ENCODE measurements around the gene AP3B2.

AP3B2 gene

GRCh38 chr15:82697735-82698407 lies 11.8 kb downstream of the AP3B2 start:
- DNase-seq = no peak

GRCh38 chr15:82692171-82692570 lies 17.5 kb downstream of the AP3B2 start:
- DNase-seq = no peak

GRCh38 chr15:82689147-82689546 lies 20.5 kb downstream of the AP3B2 start:
- no peak for DNase-seq

GRCh38 chr15:82688691-82689090 lies 21.0 kb downstream of the AP3B2 start:
- DNase-seq = no peak

GRCh38 chr15:82681371-82681770 lies 28.3 kb downstream of the AP3B2 start:
- no peak for DNase-seq

- DNase-seq = peak; percentile 1
Measured at GRCh38 chr15:82680200-82681102, 29.2 kb downstream of the AP3B2 start.

- no peak for DNase-seq
Measured at GRCh38 chr15:82679626-82680199, 30.0 kb downstream of the AP3B2 start.

GRCh38 chr15:82677720-82678323 lies 31.9 kb downstream of the AP3B2 start:
- DNase-seq = no peak

- no peak for DNase-seq
Measured at GRCh38 chr15:82674873-82675272, 34.8 kb downstream of the AP3B2 start.

- DNase-seq = no peak
Measured at GRCh38 chr15:82670699-82671098, 39.0 kb downstream of the AP3B2 start.

- DNase-seq = no peak
Measured at GRCh38 chr15:82666606-82667005, 43.1 kb downstream of the AP3B2 start.

- no peak for DNase-seq
Measured at GRCh38 chr15:82664021-82664420, 45.7 kb downstream of the AP3B2 start.

GRCh38 chr15:82663186-82663600 lies 46.5 kb downstream of the AP3B2 start:
- peak; percentile 37 for DNase-seq

- DNase-seq = no peak
Measured at GRCh38 chr15:82662641-82663040, 47.0 kb downstream of the AP3B2 start.

GRCh38 chr15:82660378-82660777 lies 49.3 kb downstream of the AP3B2 start:
- no peak for DNase-seq

GRCh38 chr15:82656641-82657266 lies 52.9 kb downstream of the AP3B2 start:
- DNase-seq = no peak

GRCh38 chr15:82655606-82656005 lies 54.1 kb downstream of the AP3B2 start:
- DNase-seq = no peak

GRCh38 chr15:82653483-82654168 lies 56.0 kb downstream of the AP3B2 start:
- no peak for DNase-seq

- DNase-seq = no peak
Measured at GRCh38 chr15:82651708-82652107, 58.0 kb downstream of the AP3B2 start.

GRCh38 chr15:82650046-82650670 lies 59.5 kb downstream of the AP3B2 start:
- no peak for DNase-seq

- no peak for DNase-seq
Measured at GRCh38 chr15:82649226-82649999, 60.3 kb downstream of the AP3B2 start.

All from kidney glomerular epithelial cell (primary cell).